OCI-M2 (cell line): ENCODE data around the gene ASAP3.

ENCODE experiments used
- DNase-seq: peaks from one replicate; lab custom pipeline; 2025; ENCODE audit not compliant: unreplicated experiment; lab: John Stamatoyannopoulos, UW

ASAP3 gene

DNA sequence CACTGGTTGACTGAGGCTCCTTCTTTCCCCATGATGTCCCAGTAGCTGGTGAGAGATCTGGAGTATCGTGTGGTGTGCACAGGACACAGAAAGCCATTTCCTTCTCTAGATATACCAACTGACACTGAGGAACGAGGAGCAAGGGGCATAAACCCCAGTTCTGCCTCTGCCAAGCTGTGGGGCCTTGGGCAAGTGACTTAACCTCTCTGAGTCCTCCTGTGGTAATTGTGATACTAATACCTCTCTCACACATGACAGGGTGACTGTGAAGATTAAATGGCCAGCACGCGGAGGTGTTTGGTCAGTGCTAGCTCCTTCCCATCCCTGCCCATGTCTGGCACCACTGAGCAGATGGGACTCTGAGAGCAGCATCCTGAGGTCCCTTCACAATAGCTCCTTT is 33.1 kb downstream of the ASAP3 start:
- DNase-seq = no peak

DNA sequence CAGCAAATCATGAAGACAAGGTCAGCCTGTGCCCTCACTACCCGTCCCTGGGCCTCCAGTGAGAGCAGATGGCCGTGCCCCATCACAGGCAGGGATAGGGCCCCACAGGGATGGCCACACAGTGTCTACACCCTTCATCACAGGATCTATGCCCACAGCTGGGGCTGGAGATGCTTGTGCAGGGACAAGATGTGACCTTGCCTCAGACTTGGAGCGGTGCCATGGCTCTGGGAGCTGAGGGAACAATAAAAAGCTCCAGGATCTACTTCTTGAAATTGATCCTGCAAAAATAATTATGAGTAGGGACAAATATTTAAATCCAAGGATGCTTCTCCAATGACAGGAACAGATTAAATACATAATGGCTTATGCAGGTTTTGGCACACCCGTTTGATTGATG is 34.0 kb downstream of the ASAP3 start:
- no peak for DNase-seq

DNA sequence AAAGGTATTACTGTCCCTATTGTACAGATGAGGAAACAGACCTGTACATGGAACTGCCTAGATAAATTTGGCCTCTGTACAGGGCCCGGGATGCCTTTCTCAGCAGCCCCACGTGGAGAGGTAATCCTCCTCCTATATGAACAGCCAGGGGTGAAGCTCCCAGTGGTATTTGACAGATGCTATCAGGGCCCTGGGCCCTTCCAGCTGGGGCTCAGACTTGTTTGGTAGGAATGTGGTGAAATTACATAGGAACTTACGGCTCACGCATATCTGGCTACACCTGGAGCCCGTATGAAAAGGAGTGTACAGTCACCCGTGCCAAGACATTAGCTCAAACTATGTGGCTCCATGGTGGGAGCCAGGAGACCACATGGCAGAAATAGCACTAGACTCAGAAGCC is 34.7 kb downstream of the ASAP3 start:
- no peak for DNase-seq

DNA sequence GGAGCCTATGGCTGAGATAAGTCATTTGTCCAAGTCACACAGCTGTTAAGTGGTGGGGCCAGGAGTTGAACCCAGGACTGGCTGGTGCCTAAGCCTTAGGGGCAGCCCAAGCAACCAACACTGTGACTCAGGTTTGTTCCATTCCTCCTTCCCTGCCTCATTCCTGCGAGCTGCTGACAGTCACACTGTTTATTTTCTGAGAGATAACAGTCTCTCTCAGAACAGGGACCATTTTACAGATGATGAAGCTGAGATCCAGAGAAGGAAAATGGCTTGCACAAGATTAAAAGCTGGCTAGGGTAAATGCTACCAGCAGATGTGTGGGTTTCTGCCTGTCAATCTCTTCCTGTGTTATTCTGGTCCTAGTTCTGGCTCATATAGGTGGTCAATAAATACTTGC is 35.1 kb downstream of the ASAP3 start:
- no peak for DNase-seq

DNA sequence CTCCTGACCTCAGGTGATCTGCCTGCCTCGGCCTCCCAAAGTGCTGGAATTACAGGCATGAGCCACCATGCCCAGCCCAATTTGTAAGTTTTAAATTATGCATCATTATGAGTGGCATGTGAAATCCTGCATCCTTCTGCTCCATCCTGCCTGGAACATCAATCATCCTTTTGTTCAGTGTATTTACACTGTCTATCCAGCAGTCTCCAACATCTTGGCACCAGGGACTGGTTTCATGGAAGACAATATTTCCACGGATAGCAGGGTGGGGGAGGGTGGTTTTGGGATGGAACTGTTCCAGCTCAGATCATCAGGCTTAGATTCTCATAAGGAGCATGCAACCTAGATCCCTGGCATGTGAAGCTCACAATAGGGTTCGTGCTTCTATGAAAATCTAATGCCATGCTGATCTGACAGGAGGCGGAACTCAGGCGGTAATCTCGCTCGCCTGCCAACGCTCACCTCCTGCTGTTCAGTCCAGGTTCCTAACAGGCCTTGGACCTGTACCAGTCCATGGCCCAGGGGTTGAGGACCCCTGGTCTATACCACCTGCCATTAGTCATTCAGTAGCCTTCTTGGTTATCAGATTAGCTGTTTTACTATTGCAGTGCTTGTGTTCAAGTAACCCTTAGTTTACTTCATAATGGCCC is 37.2 kb downstream of the ASAP3 start:
- no peak for DNase-seq

DNA sequence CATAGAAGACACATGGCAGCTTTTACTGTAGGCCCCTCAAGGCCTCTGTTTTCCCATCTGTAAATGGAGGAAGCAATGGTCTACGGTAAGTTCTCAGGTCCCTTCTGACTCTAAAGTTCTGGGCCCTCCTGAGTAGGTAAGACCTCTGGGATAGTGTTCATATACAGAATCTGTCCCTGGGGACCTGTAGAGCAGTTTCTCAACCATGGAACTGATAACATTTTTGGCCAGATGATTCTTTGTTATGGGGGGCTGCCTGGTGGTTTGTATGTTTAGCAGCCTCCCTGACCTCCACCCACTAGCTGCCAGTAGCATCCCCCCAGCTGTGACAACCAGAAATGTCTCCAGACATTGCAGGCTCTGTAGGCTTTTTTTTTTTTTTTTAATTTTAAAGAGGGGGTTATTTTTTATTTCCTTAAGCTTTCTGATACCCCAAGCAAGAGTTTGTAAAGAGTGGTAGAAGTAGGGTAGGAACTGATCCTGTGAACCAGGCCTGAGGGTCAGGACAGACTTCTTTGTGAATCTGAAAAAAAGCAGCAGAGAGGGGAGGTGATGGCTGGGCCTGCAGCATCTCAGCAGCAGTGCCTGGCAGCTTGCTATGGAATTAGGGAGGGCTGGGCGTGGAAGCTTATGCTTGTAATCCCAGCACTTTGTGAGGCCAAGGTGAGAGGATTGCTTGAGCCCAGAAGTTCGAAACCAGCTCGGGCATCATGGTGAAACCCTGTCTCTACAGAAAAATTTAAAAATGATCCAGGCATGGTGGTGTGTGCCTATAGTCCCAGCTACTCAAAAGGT is 39.2 kb downstream of the ASAP3 start:
- no peak for DNase-seq

DNA sequence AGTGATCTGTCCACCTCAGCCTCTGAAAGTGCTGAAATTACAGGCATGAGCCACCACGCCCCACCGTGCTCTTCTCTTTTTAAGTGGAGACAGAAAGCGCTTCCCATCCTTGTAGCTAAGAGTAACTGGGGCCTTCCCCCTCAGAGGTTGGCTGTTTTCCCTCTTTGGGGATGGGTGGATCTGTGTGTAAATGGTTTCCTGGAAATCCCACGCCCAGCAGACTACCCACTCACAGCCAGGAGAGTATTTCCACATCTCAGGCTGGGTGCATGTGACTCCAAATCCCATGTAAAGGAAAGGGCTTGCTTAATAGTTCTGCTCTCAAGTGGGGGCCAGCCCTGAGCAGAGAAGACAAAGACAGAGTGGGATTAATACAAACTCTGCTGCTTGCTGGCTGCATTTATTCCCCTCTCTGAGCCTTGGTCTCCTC is 39.9 kb downstream of the ASAP3 start:
- DNase-seq = no peak

DNA sequence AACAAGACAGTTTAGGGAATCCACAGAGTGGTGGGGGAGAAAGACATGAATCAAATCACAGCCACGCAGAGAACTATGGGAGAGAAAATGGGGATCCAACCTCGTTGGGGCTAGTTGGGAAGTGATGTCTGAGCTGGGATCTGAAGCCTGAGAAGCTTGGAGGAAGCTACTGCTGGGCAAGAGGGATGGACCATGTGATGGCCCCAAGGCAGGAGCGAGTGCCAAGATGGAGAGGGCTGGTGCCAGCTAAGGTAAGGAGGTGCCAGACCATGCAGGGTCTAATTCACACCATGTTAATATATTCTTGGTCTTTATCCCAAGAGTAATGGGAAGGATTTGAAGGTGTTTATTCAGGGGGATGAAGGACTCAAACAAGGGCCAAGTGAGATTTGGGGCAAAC is 41.2 kb downstream of the ASAP3 start:
- DNase-seq = no peak

DNA sequence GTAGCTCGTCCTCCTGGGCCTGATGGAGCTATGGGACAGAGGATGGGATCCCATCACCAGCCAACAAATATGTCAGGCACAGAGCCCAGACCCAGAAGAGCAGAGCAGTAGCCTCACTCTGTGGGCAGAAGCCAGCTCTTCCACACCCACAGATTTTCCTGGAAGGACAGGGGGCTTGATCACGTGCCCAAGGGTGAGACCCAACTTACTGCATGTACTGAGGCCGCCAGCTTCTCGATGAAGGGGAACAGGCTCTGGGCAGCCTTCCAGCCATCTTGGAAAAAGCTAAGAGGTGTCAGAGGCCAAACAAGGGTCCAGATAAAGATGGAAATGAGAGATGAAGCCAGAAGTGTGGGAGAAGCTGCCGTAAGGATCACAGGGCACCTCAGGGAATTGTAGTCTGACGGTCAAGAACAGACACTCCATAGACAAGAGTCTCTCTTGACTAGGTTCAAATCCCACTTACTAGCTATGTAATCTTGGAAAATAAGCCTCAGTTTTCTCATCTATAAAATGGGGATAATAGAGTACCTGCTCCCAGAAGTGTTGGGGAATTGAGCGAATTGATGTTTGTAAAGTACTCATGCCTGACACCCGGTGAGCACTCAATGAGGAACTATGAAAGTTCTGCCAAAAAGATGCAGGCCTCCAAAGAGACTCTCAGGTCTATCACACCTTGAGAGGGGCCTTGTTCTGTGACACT is 42.4 kb downstream of the ASAP3 start:
- no peak for DNase-seq

DNA sequence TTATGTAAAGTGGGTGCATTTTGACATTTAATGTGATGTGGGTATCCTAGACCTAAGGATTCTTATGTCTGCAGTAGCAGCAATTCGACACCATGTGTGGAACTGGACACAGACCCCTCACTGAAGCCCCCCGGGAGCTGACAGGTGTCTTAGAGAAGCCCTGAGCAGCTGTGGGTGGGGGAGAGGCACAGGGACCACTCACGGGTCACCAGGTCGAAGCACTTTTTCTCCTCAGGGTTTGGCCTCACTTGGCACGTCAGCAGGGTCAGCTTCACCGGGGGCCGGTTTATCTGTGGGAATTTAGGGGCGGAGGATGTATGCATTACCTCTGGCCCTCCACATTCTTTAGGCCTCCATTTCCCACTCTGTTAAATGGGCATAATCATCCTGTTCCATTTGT is 45.4 kb downstream of the ASAP3 start:
- no peak for DNase-seq

DNA sequence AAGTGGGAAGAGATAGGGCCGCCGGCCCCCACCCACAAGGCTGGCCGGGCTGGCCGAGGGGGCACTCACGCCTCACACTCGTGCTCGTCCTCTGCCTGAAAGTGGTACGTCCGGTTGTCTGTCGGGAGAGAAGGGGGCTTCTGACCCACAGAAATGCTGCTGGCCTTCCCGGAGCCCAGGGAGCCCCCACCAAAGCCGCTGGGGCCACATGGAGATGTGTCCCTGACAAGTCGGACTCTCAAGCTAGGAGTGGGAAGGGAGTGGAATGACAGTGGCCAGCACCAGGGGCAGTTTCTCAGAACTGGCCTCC is 46.7 kb downstream of the ASAP3 start:
- DNase-seq = no peak

DNA sequence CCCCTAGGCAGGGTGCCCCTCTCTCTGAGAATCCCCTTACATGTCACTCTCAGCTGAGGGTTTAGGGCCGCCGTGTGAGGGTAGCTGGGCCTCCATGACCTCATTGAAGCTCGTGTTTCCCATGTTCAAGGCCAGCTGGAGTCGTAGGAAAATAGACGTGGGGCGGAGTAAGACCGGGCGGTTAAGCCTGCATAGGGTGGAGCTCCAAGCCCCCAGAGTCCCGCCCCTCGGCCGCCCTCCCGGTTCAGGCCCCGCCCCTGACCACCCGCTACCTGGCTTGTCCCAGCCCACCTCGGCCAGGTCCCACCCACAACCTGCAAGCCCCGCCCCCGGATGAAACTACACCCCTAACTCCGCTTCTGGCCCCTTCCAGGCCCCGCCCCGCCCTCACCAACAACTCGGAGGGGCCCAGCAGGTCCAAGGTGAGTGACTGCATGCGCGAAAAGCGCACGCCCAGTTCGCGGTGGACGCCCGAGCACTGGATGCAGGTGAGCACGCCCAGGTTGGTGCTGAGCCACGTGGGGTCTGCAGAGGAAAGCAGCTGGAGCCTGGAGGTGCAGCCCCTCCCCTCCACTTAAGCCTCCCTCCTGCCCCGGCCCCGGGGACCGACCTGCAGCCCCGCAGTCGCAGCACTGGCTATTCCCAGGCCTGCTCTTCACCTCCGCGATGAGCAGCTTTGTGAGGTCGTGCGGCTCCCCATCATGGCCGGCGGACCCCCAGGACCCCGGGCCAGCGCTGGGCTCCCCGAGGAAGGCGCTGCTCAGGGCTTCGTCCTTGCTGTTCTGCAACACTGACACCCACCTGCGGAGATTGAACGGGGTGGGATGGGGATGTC is 47.2 kb downstream of the ASAP3 start:
- no peak for DNase-seq

DNA sequence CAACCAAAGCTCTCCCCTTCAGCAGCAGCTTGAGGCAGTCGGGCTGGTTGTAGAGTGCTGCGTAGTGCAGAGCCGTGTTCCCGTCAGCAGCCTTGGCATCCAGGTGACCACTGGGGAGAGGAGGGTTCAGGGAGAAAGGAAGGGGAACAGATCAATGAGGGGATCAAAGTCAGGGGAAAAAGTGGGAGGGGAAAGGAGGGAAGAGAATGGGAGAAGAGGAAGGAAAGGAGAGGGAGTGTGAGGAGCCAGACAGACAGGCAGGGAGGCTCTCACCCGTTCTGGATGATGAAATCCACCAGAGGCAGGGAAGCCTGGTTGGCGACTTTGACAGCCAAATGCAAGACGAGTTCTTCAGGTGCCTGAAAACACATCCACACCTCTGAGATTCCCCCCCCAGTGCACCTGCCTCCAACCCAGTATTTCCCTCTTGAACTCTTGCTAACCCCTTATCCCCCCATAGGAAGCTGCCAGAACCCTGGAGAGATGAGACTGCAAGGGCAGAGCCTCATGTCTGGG is 49.7 kb downstream of the ASAP3 start:
- DNase-seq = no peak

DNA sequence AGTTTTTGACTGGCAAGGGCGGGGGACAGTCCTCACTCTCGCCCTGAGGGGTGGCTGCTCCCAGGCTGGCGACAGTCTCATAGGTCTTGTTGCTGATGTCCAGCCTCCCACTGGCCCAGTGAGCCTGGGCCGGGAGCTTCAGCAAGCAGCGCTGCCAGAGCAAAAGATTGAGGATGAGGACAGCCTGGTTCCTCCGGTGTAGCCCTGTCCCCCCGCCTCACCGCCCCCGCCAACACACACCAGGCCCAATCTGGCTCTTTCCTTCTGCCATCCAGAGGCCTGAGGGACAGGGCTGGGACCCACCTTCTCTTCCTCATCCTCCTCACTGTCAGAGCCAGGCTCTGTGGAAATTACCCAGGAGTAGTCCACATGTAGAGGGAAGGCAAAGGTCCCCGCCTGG is 50.9 kb downstream of the ASAP3 start:
- DNase-seq = no peak

DNA sequence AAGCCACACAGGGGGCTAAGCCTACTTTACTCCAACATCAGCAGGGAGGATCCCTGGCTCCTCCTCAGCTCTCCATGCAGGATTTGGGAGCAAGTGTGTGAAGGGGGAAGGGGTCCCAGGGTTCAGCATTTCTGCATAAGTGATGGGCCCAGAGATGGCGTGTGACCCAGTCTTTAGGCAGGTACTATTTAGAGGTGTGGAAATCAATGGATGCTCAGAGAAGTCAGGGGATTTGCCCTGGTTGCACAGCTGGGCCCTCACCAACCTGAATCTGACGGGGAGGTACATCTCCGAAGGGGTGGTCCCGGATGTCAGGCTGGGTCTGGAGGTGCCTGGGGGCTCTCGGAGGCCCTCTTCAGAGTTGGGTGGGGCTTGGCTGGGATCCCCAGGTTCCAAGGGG is 52.5 kb downstream of the ASAP3 start:
- no peak for DNase-seq

DNA sequence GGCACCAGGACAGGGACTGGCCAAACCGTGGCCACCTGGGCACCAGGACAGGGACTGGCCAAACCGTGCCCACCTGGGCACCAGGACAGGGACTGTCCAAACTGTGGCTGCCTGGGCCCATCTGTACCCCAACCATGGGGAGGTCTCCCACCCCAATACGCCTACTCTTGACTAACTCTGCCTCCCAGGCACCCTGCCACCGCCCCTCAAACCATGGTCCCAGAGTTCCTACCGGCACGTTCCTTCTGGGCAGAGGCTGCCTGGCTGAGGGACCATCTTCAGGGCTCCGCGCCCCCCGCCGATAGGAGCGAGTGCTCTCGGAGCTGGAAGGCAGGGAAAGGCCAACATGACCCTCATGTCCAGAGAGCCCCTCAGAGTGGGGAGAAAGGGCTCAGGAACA is 53.2 kb downstream of the ASAP3 start:
- DNase-seq = no peak

DNA sequence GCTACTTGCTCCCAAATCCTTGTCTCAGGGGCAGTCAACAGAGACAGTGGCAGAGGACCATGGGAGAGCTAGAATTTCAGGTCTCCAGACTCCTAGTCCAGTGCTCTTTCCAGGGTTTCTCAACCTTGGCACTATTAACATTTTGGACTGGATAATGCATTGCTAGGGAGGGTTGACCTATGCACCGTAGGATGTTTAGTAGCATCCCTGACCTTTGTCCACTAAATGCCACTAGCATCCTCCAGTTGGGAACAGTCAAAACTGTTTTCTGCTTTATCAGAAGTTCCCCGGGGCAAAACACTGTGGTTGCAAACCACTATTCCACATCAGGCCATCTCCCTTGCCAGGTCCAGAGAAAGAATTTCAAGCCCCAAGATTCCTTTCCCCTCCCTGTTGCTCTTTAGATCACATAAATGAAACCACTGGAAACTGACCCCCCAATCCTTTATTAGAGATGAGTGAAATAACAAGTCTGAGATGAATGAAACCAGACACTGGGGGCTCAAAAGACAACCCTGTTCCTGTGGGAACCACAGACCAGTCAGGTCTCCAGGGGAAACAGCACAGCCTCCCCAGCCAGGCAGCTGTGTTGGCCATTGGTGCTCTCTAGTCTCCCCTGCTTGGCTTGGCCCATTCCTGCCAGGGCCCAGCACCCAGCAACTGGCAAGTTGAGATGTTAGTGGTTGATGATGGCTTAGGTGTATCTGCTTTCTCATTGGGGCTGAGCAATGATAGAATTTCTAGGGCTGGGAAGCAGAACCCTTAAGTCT is 55.7 kb downstream of the ASAP3 start:
- no peak for DNase-seq

DNA sequence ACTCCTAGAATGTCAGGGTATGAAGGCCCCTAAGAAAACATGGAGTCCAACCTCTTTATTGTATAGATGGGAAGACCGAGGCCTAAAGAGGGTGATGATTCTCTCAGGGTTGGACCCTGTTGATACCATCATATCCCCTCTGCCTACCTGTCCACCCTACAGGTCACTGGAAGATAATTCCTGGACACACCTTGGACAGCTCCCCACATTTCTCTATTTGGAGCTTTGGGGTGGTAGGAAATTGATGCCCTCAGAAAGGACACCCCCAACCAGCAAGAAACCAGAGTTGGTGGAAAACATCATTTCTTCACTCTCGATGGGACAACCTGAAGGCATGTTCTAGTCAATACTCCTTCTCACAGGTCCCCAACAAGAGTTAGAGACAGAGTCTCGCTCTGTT is 56.4 kb downstream of the ASAP3 start:
- no peak for DNase-seq

DNA sequence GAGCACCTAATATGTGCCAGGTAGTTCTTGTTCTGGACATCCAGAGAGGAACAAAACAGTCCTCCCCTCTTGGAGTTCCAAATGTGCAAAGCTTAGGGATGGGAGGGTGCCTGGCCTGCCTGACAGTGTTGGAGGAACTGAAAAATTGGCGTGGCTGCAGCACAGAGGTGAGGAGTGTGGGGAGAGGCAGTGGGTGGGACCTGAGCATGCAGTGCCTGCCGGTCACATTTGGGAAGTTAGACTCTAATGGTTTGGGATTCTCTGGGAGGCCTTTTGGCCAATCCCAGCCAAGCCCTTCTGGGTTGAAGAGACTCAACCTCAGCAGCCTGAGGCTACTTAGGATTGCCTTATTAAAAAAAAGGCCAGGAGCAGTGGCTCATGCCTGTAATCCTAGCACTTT is 57.2 kb downstream of the ASAP3 start:
- DNase-seq = no peak

DNA sequence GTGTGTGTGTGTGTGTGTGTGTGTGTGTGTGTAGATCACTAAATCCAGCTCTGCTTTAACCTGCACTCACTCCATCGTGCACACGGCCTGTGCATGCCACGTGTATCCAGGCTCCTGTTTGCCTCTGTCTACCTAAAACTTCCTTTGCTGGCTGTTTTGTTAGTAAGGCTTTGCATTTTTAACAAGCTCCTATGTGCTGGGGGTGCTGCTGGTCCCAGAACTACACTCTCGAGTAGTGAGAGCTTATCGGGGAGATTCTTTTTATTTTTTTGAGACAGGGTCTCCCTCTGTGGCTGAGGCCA is 58.8 kb downstream of the ASAP3 start:
- no peak for DNase-seq
